Thyroid gland (tissue), 4 donors: ENCODE results near the gene HIKESHI.

Experiments used
- CTCF ChIP-seq, 6 experiments: fragments of 200-600 bp in 3 of 6; fragments of 450-650 bp in 3 of 6; sonication (generic) in 3 of 6; IDR thresholded peaks; one replicate each; pipeline ENCODE4 v1.5.1; 2016 to 2019; ENCODE audit warnings: antibody characterized with exemption in 6 of 6, mild to moderate bottlenecking in 2 of 6, inconsistent platforms in 1 of 6, moderate library complexity in 1 of 6
- POLR2A ChIP-seq, 2 donors: fragments of 450-650 bp; IDR thresholded peaks; one replicate each; pipeline ENCODE4 v1.6.1; 2017; ENCODE audit warnings: antibody characterized with exemption in 2 of 2, mild to moderate bottlenecking in 2 of 2, moderate library complexity in 1 of 2

GRCh38 chr11:86337227-86337626 is 35.2 kb downstream of the HIKESHI start:
- TF ChIP-seq POLR2A (IDR thresholded peaks at IDR 0.05) (no peak), CTCF (IDR thresholded peaks at IDR 0.05) (no peak)
